OCI-LY1 (cell line): ENCODE measurements around the gene TMC6.
A peak's percentile ranks its signal among the peaks of the same experiment; 100 is the strongest.

Experiments
- H2AFZ ChIP-seq: fragments of 200-600 bp; sonication (generic), shearing (Covaris generic); 2 replicates; pipeline ENCODE4 v1.6.0; 2014; ENCODE audit warnings: antibody characterized with exemption, mild to moderate bottlenecking, low read length
- H3F3A ChIP-seq: fragments of 200-600 bp; sonication (generic), shearing (Covaris generic); 2 replicates; pipeline ENCODE4 v1.6.0; 2014; ENCODE audit warnings: mild to moderate bottlenecking, antibody characterized with exemption, low read length, moderate library complexity; ENCODE audit not compliant: insufficient read depth
- H3K27ac ChIP-seq: fragments of 200-600 bp; sonication (generic); 2 replicates; pipeline ENCODE4 v1.5.1; 2014; ENCODE audit warnings: low read length, mixed run types, mild to moderate bottlenecking, low read depth; ENCODE audit not compliant: poor library complexity, severe bottlenecking
- H3K27me3 ChIP-seq: fragments of 200-600 bp; sonication (generic); 2 replicates; pipeline ENCODE4 v1.6.0; 2014; ENCODE audit warnings: antibody characterized with exemption, mild to moderate bottlenecking, low read length, moderate library complexity; ENCODE audit not compliant: insufficient read depth
- H3K36me3 ChIP-seq: fragments of 200-600 bp; sonication (generic); 2 replicates; pipeline ENCODE4 v1.6.1; 2014; ENCODE audit warnings: mild to moderate bottlenecking, antibody characterized with exemption, low read length, moderate library complexity, mixed read lengths; ENCODE audit not compliant: insufficient read depth
- H3K4me1 ChIP-seq: fragments of 200-600 bp; sonication (generic); 2 replicates; pipeline ENCODE4 v1.5.1; 2014; ENCODE audit warnings: mild to moderate bottlenecking, low read length, moderate library complexity; ENCODE audit not compliant: insufficient read depth, severe bottlenecking
- H3K4me2 ChIP-seq: fragments of 200-600 bp; sonication (generic), shearing (Covaris generic); 2 replicates; pipeline ENCODE4 v1.6.1; 2014; ENCODE audit warnings: low read length
- H3K4me3 ChIP-seq: fragments of 200-600 bp; sonication (generic); 2 replicates; pipeline ENCODE4 v1.5.1; 2014; ENCODE audit warnings: low read length, low read depth, mild to moderate bottlenecking, mixed read lengths; ENCODE audit not compliant: poor library complexity, severe bottlenecking
- H3K79me2 ChIP-seq: fragments of 200-600 bp; shearing (Covaris generic); 2 replicates; pipeline ENCODE4 v1.6.1; 2016; ENCODE audit warnings: mixed run types, low read length, mixed read lengths; ENCODE audit not compliant: insufficient read depth
- H3K9ac ChIP-seq: fragments of 200-600 bp; sonication (generic), shearing (Covaris generic); 2 replicates; pipeline ENCODE4 v1.6.1; 2014; ENCODE audit warnings: mild to moderate bottlenecking, low read length, mixed read lengths
- H3K9me2 ChIP-seq: fragments of 200-600 bp; sonication (generic), shearing (Covaris generic); 2 replicates; pipeline ENCODE4 v1.6.1; 2014; ENCODE audit warnings: low read depth, mild to moderate bottlenecking, low read length, mixed read lengths
- H3K9me3 ChIP-seq: fragments of 200-600 bp; shearing (Covaris generic); 2 replicates; pipeline ENCODE4 v1.6.1; 2014; ENCODE audit warnings: low read length, mixed read lengths
- H4K20me1 ChIP-seq: fragments of 200-600 bp; sonication (generic), shearing (Covaris generic); 2 replicates; pipeline ENCODE4 v1.6.0; 2016; ENCODE audit warnings: mild to moderate bottlenecking, low read length; ENCODE audit not compliant: insufficient read depth
- CTCF ChIP-seq: fragments of 200-600 bp; sonication (generic), shearing (Covaris generic); IDR thresholded peaks from 2 replicates; pipeline ENCODE4 v1.5.1; 2017; ENCODE audit warnings: mild to moderate bottlenecking, antibody characterized with exemption, low read length, moderate library complexity, mixed read lengths
- EZH2 ChIP-seq: fragments of 200-600 bp; sonication (generic), shearing (Covaris generic); IDR thresholded peaks from 2 replicates; pipeline ENCODE4 v1.8.0; 2017; ENCODE audit warnings: borderline replicate concordance, mixed run types, mild to moderate bottlenecking, antibody characterized with exemption, low read length, moderate library complexity, mixed read lengths

TMC6 gene

GRCh38 chr17:78147315-78147998, 18.9 kb upstream of the TMC6 start:
- Histone ChIP-seq H4K20me1 (no peaks in the 10 kb centered on the region), H3K4me2 (peak overlapping the region; percentile 33; the same call in 1 of the 2 replicates), H3K9me3 (no peaks in the 10 kb centered on the region), H3K9ac (no peak overlapping the region; the same call in 1 of the 2 replicates), H3K4me3 (no peak overlapping the region), H3K4me1 (peaks cover 40% of the 10 kb centered on the region), H3K79me2 (no peaks in the 10 kb centered on the region), H3F3A (no peaks in the 10 kb centered on the region), H3K9me2 (no peaks in the 10 kb centered on the region), H2AFZ (no peak overlapping the region), H3K36me3 (no peaks in the 10 kb centered on the region), H3K27ac (peak overlapping the region; percentile 61), H3K27me3 (no peaks in the 10 kb centered on the region)
- TF ChIP-seq CTCF, result no peak
- no peak for TF ChIP-seq EZH2

- H3K4me2 ChIP-seq, result no peak overlapping the region
- no peaks in the 10 kb centered on the region for H3F3A ChIP-seq
- TF ChIP-seq EZH2, result no peak
- TF ChIP-seq CTCF, result no peak
- H3K9ac ChIP-seq, result no peak overlapping the region; the same call in 1 of the 2 replicates
- H3K79me2 ChIP-seq, result no peaks in the 10 kb centered on the region
- no peaks in the 10 kb centered on the region for H3K9me2 ChIP-seq
- H3K27ac ChIP-seq, result peak overlapping the region; percentile 61
- no peaks in the 10 kb centered on the region for H4K20me1 ChIP-seq
- H3K4me3 ChIP-seq, result no peak overlapping the region
- peaks cover 2% of the 10 kb centered on the region for H3K36me3 ChIP-seq
- H3K9me3 ChIP-seq, result no peaks in the 10 kb centered on the region
- H2AFZ ChIP-seq, result no peak overlapping the region
- peaks cover 35% of the 10 kb centered on the region for H3K4me1 ChIP-seq
- no peaks in the 10 kb centered on the region for H3K27me3 ChIP-seq
Observed at GRCh38 chr17:78146881-78147280, 18.3 kb upstream of the TMC6 start.

- H4K20me1 ChIP-seq, result no peaks in the 10 kb centered on the region
- H3K9ac ChIP-seq, result no peak overlapping the region
- H2AFZ ChIP-seq, result no peak overlapping the region
- peaks cover 31% of the 10 kb centered on the region for H3K4me1 ChIP-seq
- H3K4me2 ChIP-seq, result no peak overlapping the region
- H3K27ac ChIP-seq, result no peak overlapping the region
- H3F3A ChIP-seq, result no peaks in the 10 kb centered on the region
- no peaks in the 10 kb centered on the region for H3K79me2 ChIP-seq
- TF ChIP-seq CTCF (no peak), EZH2 (no peak)
- no peaks in the 10 kb centered on the region for H3K9me3 ChIP-seq
- no peak overlapping the region for H3K4me3 ChIP-seq
- H3K9me2 ChIP-seq, result no peaks in the 10 kb centered on the region
- H3K36me3 ChIP-seq, result peaks cover 6% of the 10 kb centered on the region
- no peaks in the 10 kb centered on the region for H3K27me3 ChIP-seq
Observed at GRCh38 chr17:78146471-78146869, 17.9 kb upstream of the TMC6 start.
